ENCODE measurements around the gene SLCO2B1. TPM values are rescaled to one million over a fixed set of nuclear protein-coding genes. Genes with fewer than 3 reads are reported as not detected.

SLCO2B1 gene
- total and polyA plus RNA-seq, 11 donors: 4.7 to 167 (median 15.8) TPM

GRCh38 chr11:75158241-75158640, 7.3 kb downstream of the SLCO2B1 start:
- H3K4me1 ChIP-seq: peaks cover 0 to 88% (median 39%) of the 10 kb centered on the region in 12 donors
- H3K4me3 ChIP-seq: no peak overlapping the region
- TF ChIP-seq POLR2A (IDR thresholded peaks at IDR 0.05) (no peak), CTCF (IDR thresholded peaks at IDR 0.05) (no peak)
- DNase-seq (no peak), ATAC-seq (no peak)
- H3K36me3 ChIP-seq: peaks cover 0 to 21% (median 0%) of the 10 kb centered on the region in 9 donors
- peak overlapping the region in 4 of 12 donors; percentile 20 to 93 (median 73) for H3K27ac ChIP-seq
- intact Hi-C loops (cut with DNase I): no loop called here
- no peaks in the 10 kb centered on the region for H3K27me3 ChIP-seq
- H3K9me3 ChIP-seq: peaks cover 0 to 6% (median 0%) of the 10 kb centered on the region in 12 donors

- no peak for TF ChIP-seq POLR2A (IDR thresholded peaks at IDR 0.05)
- TF ChIP-seq CTCF (IDR thresholded peaks at IDR 0.05): no peak
- no peak overlapping the region for H3K4me3 ChIP-seq
- intact Hi-C loops (cut with DNase I): no loop called here
- H3K27me3 ChIP-seq: no peaks in the 10 kb centered on the region
- H3K27ac ChIP-seq: peak overlapping the region in 8 of 12 donors; percentile 3 to 93 (median 62)
- no peak for ATAC-seq
- H3K36me3 ChIP-seq: peaks cover 0 to 24% (median 0%) of the 10 kb centered on the region in 9 donors
- 91 to 96% (median 94%) methylated on average over 3 to 4 of the region's 4 CpGs for WGBS, 4 donors
- DNase-seq: no peak
- peaks cover 0 to 6% (median 0%) of the 10 kb centered on the region in 12 donors for H3K9me3 ChIP-seq
- H3K4me1 ChIP-seq: peaks cover 0 to 89% (median 41%) of the 10 kb centered on the region in 12 donors
These were observed 7.8 kb downstream of the SLCO2B1 start for GRCh38 chr11:75158696-75159150.

GRCh38 chr11:75159151-75159953, 8.4 kb downstream of the SLCO2B1 start:
- no peak for ATAC-seq
- TF ChIP-seq POLR2A (IDR thresholded peaks at IDR 0.05): no peak

GRCh38 chr11:75160220-75160757, 9.4 kb downstream of the SLCO2B1 start:
- 42 to 53% (median 50%) methylated on average over 6 of the region's 6 CpGs for WGBS, 4 donors

More at GRCh38 chr11:75159151-75159953, 8.4 kb downstream of the SLCO2B1 start:
- Histone ChIP-seq H3K27me3 (no peaks in the 10 kb centered on the region), H3K27ac (peak overlapping the region; percentile 31 to 93 (median 71)), H3K4me3 (peak overlapping the region in 1 of 12 donors; percentile 10), H3K9me3 (peaks cover 0 to 6% (median 0%) of the 10 kb centered on the region in 12 donors), H3K36me3 (peaks cover 0 to 29% (median 0%) of the 10 kb centered on the region in 9 donors), H3K4me1 (peaks cover 0 to 90% (median 40%) of the 10 kb centered on the region in 12 donors)
- intact Hi-C loops (cut with DNase I): no loop called here
- WGBS, 4 donors: 81 to 96% (median 85%) methylated on average over 9 to 17 of the region's 17 CpGs
- DNase-seq: peak in 1 of 5 donors; percentile 58

More at GRCh38 chr11:75160220-75160757, 9.4 kb downstream of the SLCO2B1 start:
- TF ChIP-seq CTCF (IDR thresholded peaks at IDR 0.05) (no peak), POLR2A (IDR thresholded peaks at IDR 0.05) (no peak)
- Histone ChIP-seq H3K27me3 (no peaks in the 10 kb centered on the region), H3K4me1 (peaks cover 0 to 86% (median 31%) of the 10 kb centered on the region in 12 donors), H3K36me3 (peaks cover 0 to 39% (median 0%) of the 10 kb centered on the region in 9 donors), H3K9me3 (peaks cover 0 to 6% (median 0%) of the 10 kb centered on the region in 12 donors), H3K4me3 (peak overlapping the region in 1 of 12 donors; percentile 10), H3K27ac (peak overlapping the region; percentile 32 to 93 (median 71))
- ATAC-seq: peak; percentile 38 to 83 (median 47)
- intact Hi-C loops (cut with DNase I): loop anchor here in 1 of 10 donors (1.0 kb wide), 1 partner anchor 16 kb away; no protein-coding TSS in a partner anchor
- peak in 3 of 5 donors; percentile 39 to 57 (median 47) for DNase-seq

Measured in heart left ventricle (tissue), 16 donors.